Ovary (tissue), 9 donors: ENCODE measurements around the gene PARD3B. TPM values are rescaled to one million over a fixed set of nuclear protein-coding genes. Genes with fewer than 3 reads are reported as not detected.

Source experiments
- DNase-seq, 5 donors: peaks; one replicate each; pipeline ENCODE4 v3.0.0-alpha.2; 2019 to 2020
- H3K27ac ChIP-seq, 2 donors: fragments of 200-600 bp; one replicate each; pipeline versions ENCODE4 v1.5.1 to v1.8.0; 2019 to 2022
- H3K27me3 ChIP-seq: fragments of 200-600 bp; one replicate; pipeline ENCODE4 v1.8.0; 2022
- H3K36me3 ChIP-seq: fragments of 200-600 bp; sonication (generic); one replicate; pipeline ENCODE4 v1.5.1; 2019
- H3K4me1 ChIP-seq: one replicate; pipeline ENCODE4 v1.8.1; 2013; ENCODE audit warnings: mild to moderate bottlenecking, moderate library complexity; ENCODE audit not compliant: insufficient read depth
- H3K4me3 ChIP-seq: fragments of 200-600 bp; sonication (generic); one replicate; pipeline ENCODE4 v1.5.1; 2017
- H3K9me3 ChIP-seq, 2 donors: fragments of 200-600 bp in 1 of 2; sonication (generic) in 1 of 2; one replicate each; pipeline versions ENCODE4 v1.5.1 to v1.8.1; 2013 to 2019; ENCODE audit warnings: mild to moderate bottlenecking in 1 of 2, moderate library complexity in 1 of 2
- EP300 ChIP-seq: sonication (generic); formaldehyde crosslinking; IDR thresholded peaks from one replicate; pipeline ENCODE4 v1.6.1; 2017; ENCODE audit warnings: antibody characterized with exemption
- POLR2A ChIP-seq: fragments of 450-650 bp; IDR thresholded peaks from one replicate; pipeline ENCODE4 v1.6.1; 2017; ENCODE audit warnings: antibody characterized with exemption, mild to moderate bottlenecking, moderate library complexity
- WGBS, 3 donors: extraction: QIAGEN DNeasy Blood & Tissue Kit in 1 of 3; methylation state at CpG; one replicate each; pipeline versions ENCODE4 v1.1.5 to v1.1.7; 2013 to 2017; 5-methylcytosine and 5-hydroxymethylcytosine counted together
- intact Hi-C, 4 donors: fragments of 100-400 bp; cut with DNase I; formaldehyde crosslinking; loops; one replicate each; pipeline versions ENCODE4 v1.11.0 to v1.15.1; 2022 to 2023
- polyA plus RNA-seq, 2 donors: library from polyadenylated mRNA; stranded (reverse); fragments of 200-250 nt in 1 of 2; fragments of 350-450 nt in 1 of 2; fragmentation: Illumina TruSeq in 1 of 2; extraction: RNeasy Lipid Tissue Mini Kit (QIAGEN cat#74804) in 1 of 2; gene quantifications; one replicate each; pipeline ENCODE4 v1.2.3, GENCODE V29; 2013 to 2014
- total RNA-seq, 7 donors: library from RNA; depleted of rRNA in 2 of 7; stranded (reverse); fragments of >200 nt in 2 of 7; fragmentation: NEBNext Ultra II Directional in 3 of 7; extraction: Animal tissue kit (Norgen Biotek cat#: 25700) in 3 of 7; gene quantifications; one replicate each; pipeline versions ENCODE4 v1.1.0 to v1.2.4, GENCODE V29; 2016 to 2023
- TF ChIP-seq, protein P1 (sequence below), 3 donors: fragments of 450-650 bp in 2 of 3; fragments of 200-600 bp in 1 of 3; IDR thresholded peaks; one replicate each; pipeline versions ENCODE4 v1.5.1 to v1.8.0; 2016 to 2022; ENCODE audit warnings: antibody characterized with exemption in 3 of 3, mild to moderate bottlenecking in 1 of 3
- donor health status: DM: no; HTN: no; CAD: no; lungs with moderate emphysema.
- donor health status: DM: no; HTN: no; CAD: no.
- donor health status: Bipolar disorder and iron deficiency.
- donor health status: DM: yes; HTN: yes; CAD: no.
- donor health status: DM: no; HTN: no; CAD: no.
- donor health status: DM: yes; HTN: yes; CAD: no.

The PARD3B gene
- total and polyA plus RNA-seq, 9 donors: 8.2 to 46.6 (median 28.7) TPM

DNA sequence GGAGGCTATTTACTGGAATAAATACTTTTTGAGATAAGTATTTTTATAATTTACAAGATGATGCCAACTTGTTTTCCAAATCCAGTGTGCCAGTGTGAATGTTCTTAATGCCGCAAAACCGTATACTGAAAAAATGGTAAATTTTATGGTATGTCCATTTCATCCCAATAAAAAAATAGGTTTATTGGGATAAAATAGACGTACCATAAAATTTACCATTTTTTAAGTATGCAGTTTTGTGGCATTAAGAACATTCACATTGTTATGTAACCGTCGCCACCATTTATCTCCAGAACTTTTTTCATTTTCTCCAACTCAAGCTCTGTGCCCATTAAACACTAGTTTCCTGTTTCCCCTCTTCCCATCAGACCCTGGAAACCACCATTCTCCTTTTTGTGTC, 167.9 kb downstream of the PARD3B start:
- Histone ChIP-seq H3K4me3 (no peak overlapping the region), H3K27me3 (no peaks in the 10 kb centered on the region), H3K27ac (no peak overlapping the region), H3K9me3 (no peaks in the 10 kb centered on the region), H3K36me3 (no peaks in the 10 kb centered on the region), H3K4me1 (no peaks in the 10 kb centered on the region)
- TF ChIP-seq, protein P1, sequence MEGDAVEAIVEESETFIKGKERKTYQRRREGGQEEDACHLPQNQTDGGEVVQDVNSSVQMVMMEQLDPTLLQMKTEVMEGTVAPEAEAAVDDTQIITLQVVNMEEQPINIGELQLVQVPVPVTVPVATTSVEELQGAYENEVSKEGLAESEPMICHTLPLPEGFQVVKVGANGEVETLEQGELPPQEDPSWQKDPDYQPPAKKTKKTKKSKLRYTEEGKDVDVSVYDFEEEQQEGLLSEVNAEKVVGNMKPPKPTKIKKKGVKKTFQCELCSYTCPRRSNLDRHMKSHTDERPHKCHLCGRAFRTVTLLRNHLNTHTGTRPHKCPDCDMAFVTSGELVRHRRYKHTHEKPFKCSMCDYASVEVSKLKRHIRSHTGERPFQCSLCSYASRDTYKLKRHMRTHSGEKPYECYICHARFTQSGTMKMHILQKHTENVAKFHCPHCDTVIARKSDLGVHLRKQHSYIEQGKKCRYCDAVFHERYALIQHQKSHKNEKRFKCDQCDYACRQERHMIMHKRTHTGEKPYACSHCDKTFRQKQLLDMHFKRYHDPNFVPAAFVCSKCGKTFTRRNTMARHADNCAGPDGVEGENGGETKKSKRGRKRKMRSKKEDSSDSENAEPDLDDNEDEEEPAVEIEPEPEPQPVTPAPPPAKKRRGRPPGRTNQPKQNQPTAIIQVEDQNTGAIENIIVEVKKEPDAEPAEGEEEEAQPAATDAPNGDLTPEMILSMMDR (IDR thresholded peaks at IDR 0.05): no peak
- TF ChIP-seq EP300 (no peak), POLR2A (no peak)
- 77 to 86% (median 78%) methylated on average over 5 of the region's 5 CpGs for WGBS, 3 donors
- no peak for DNase-seq
- intact Hi-C loops: no loop called here

- 25 to 35% (median 30%) methylated on average over 2 of the region's 2 CpGs for WGBS, 3 donors
- Histone ChIP-seq H3K9me3 (no peaks in the 10 kb centered on the region), H3K27ac (no peak overlapping the region), H3K4me1 (no peaks in the 10 kb centered on the region), H3K27me3 (no peaks in the 10 kb centered on the region), H3K4me3 (no peak overlapping the region), H3K36me3 (no peaks in the 10 kb centered on the region)
- TF ChIP-seq, protein P1 (IDR thresholded peaks at IDR 0.05): no peak
- TF ChIP-seq POLR2A (no peak), EP300 (no peak)
- intact Hi-C loops: no loop called here
- no peak for DNase-seq
These were observed 170.1 kb downstream of the PARD3B start for GRCh38 chr2:204715361-204715760.

- Histone ChIP-seq H3K27ac (no peak overlapping the region), H3K4me3 (no peak overlapping the region), H3K27me3 (no peaks in the 10 kb centered on the region), H3K36me3 (no peaks in the 10 kb centered on the region), H3K9me3 (no peaks in the 10 kb centered on the region), H3K4me1 (peaks cover under 1% of the 10 kb centered on the region)
- WGBS, 3 donors: 96 to 99% (median 98%) methylated on average over 3 of the region's 3 CpGs
- TF ChIP-seq EP300 (no peak), POLR2A (no peak)
- TF ChIP-seq, protein P1 (IDR thresholded peaks at IDR 0.05): no peak
- DNase-seq: no peak
- intact Hi-C loops: no loop called here
These were observed 172.3 kb downstream of the PARD3B start for GRCh38 chr2:204717591-204717990.

GRCh38 chr2:204718607-204719006, 173.3 kb downstream of the PARD3B start:
- Histone ChIP-seq H3K9me3 (no peaks in the 10 kb centered on the region), H3K36me3 (no peaks in the 10 kb centered on the region), H3K4me1 (peaks cover 1% of the 10 kb centered on the region), H3K4me3 (no peak overlapping the region), H3K27me3 (no peaks in the 10 kb centered on the region), H3K27ac (no peak overlapping the region)
- WGBS, 3 donors: 95% methylated on average over 3 of the region's 3 CpGs
- intact Hi-C loops: no loop called here
- TF ChIP-seq POLR2A (no peak), EP300 (no peak)
- TF ChIP-seq, protein P1 (IDR thresholded peaks at IDR 0.05): no peak
- no peak for DNase-seq
